Raji (cell line): ENCODE data around the gene ATP2B1.

Experiments used
- POLR2A ChIP-seq: IDR thresholded peaks from 2 replicates; pipeline ENCODE4 v1.6.1; 2011; ENCODE audit warnings: low read depth, low read length, control low read depth; ENCODE audit not compliant: insufficient read depth

The ATP2B1 gene

GRCh38 chr12:89731089-89731488, 22.5 kb upstream of the ATP2B1 start:
- TF ChIP-seq POLR2A: no peak

- TF ChIP-seq POLR2A: no peak
Measured at GRCh38 chr12:89729946-89730459, 21.4 kb upstream of the ATP2B1 start.

GRCh38 chr12:89723276-89723675, 14.6 kb upstream of the ATP2B1 start:
- no peak for TF ChIP-seq POLR2A

- TF ChIP-seq POLR2A: no peak
Measured at GRCh38 chr12:89721291-89721987, 12.8 kb upstream of the ATP2B1 start.

- TF ChIP-seq POLR2A: no peak
Measured at GRCh38 chr12:89717759-89718523, 9.3 kb upstream of the ATP2B1 start.

GRCh38 chr12:89712706-89713105, 4.1 kb upstream of the ATP2B1 start:
- TF ChIP-seq POLR2A: no peak

GRCh38 chr12:89710873-89711750, 2.5 kb upstream of the ATP2B1 start:
- no peak for TF ChIP-seq POLR2A

GRCh38 chr12:89709995-89710872, 1.6 kb upstream of the ATP2B1 start:
- TF ChIP-seq POLR2A: no peak

GRCh38 chr12:89709157-89709994, 738 bp upstream of the ATP2B1 start:
- TF ChIP-seq POLR2A: peak; percentile 78

GRCh38 chr12:89707703-89708564, 704 bp downstream of the ATP2B1 start:
- TF ChIP-seq POLR2A: 0 out of 2 replicates have a peak, but pooled peaks have one; percentile 22

GRCh38 chr12:89706986-89707702, 1.5 kb downstream of the ATP2B1 start:
- TF ChIP-seq POLR2A: no peak

- no peak for TF ChIP-seq POLR2A
Measured at GRCh38 chr12:89706551-89706950, 2.1 kb downstream of the ATP2B1 start.
